Measurements from ENCODE around the gene LSM10.

- TF ChIP-seq, protein P1, sequence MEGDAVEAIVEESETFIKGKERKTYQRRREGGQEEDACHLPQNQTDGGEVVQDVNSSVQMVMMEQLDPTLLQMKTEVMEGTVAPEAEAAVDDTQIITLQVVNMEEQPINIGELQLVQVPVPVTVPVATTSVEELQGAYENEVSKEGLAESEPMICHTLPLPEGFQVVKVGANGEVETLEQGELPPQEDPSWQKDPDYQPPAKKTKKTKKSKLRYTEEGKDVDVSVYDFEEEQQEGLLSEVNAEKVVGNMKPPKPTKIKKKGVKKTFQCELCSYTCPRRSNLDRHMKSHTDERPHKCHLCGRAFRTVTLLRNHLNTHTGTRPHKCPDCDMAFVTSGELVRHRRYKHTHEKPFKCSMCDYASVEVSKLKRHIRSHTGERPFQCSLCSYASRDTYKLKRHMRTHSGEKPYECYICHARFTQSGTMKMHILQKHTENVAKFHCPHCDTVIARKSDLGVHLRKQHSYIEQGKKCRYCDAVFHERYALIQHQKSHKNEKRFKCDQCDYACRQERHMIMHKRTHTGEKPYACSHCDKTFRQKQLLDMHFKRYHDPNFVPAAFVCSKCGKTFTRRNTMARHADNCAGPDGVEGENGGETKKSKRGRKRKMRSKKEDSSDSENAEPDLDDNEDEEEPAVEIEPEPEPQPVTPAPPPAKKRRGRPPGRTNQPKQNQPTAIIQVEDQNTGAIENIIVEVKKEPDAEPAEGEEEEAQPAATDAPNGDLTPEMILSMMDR (IDR thresholded peaks at IDR 0.05) = no peak
- TF ChIP-seq POLR2A (IDR thresholded peaks at IDR 0.05) = no peak
- TF ChIP-seq EP300 (IDR thresholded peaks at IDR 0.05) = no peak
Measured at GRCh38 chr1:36398370-36398977, 766 bp upstream of the LSM10 start.

Measured in stomach (tissue), 4 donors.